Activated gamma-delta T cell treated with anti-CD3 and anti-CD28 coated beads, Interleukin-2, amount 50 U/mL, for 16 hours (primary cell): ENCODE measurements around the gene DLK1.

ENCODE experiments used
- DNase-seq: peaks from one replicate; pipeline ENCODE4 v3.0.0-alpha.2; 2020; ENCODE audit warnings: low read depth

The DLK1 gene

GRCh38 chr14:100734031-100734990 lies 7.6 kb downstream of the DLK1 start:
- DNase-seq, result no peak

GRCh38 chr14:100735271-100735670 lies 8.6 kb downstream of the DLK1 start:
- no peak for DNase-seq

GRCh38 chr14:100736269-100737180 lies 9.8 kb downstream of the DLK1 start:
- no peak for DNase-seq

- DNase-seq, result no peak
Observed at GRCh38 chr14:100737526-100737925, 10.8 kb downstream of the DLK1 start.

- no peak for DNase-seq
Observed at GRCh38 chr14:100738269-100738691, 11.6 kb downstream of the DLK1 start.

DNA sequence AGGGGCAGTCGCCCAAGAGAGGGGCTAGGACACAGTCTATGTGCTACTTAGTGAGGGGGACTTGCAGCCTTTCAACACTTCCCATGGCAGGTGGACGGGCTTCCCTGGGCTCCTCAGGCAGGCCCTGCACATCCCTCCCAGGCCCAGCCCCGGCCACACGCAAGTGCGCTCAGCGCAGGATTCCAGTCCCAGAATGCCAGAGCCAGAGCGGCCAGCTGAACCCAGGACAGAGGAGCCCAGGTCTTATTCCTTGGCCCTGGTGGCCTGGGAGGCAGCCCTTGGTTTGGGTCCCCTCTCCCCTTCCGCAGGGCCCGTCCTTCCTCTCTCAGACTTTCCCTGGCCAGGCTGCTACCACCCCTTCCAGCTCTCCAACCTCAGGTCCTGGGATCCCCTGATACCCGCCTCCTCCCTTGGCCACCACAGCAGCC lies 12.0 kb downstream of the DLK1 start:
- no peak for DNase-seq

- DNase-seq, result no peak
Observed at GRCh38 chr14:100739306-100739705, 12.6 kb downstream of the DLK1 start.

- no peak for DNase-seq
Observed at GRCh38 chr14:100740196-100740825, 13.6 kb downstream of the DLK1 start.

- no peak for DNase-seq
Observed at GRCh38 chr14:100740929-100741328, 14.2 kb downstream of the DLK1 start.

DNA sequence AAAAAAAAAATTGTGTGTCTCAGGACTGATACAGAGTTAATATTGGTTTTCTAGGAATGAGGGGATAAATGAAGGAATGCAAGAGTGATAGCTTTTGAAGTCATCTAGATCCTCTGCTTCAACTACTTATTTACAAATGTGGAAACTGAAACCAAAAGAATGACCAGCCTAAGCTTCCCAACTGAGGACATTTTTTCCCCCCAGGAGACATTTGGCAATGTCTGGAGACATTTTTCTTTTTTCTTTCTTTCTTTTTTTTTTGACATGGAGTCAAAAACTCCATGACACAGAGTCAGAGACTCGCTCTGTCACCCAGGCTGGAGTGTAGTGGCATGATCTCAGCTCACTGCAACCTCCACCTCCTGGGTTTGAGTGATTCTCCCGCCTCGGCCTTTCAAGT lies 15.3 kb downstream of the DLK1 start:
- no peak for DNase-seq

GRCh38 chr14:100746326-100746725 lies 19.6 kb downstream of the DLK1 start:
- DNase-seq, result no peak

- DNase-seq, result no peak
Observed at GRCh38 chr14:100747021-100747586, 20.4 kb downstream of the DLK1 start.

GRCh38 chr14:100747736-100748135 lies 21.0 kb downstream of the DLK1 start:
- no peak for DNase-seq

GRCh38 chr14:100748403-100748802 lies 21.7 kb downstream of the DLK1 start:
- DNase-seq, result no peak

GRCh38 chr14:100748944-100749343 lies 22.3 kb downstream of the DLK1 start:
- DNase-seq, result no peak

DNA sequence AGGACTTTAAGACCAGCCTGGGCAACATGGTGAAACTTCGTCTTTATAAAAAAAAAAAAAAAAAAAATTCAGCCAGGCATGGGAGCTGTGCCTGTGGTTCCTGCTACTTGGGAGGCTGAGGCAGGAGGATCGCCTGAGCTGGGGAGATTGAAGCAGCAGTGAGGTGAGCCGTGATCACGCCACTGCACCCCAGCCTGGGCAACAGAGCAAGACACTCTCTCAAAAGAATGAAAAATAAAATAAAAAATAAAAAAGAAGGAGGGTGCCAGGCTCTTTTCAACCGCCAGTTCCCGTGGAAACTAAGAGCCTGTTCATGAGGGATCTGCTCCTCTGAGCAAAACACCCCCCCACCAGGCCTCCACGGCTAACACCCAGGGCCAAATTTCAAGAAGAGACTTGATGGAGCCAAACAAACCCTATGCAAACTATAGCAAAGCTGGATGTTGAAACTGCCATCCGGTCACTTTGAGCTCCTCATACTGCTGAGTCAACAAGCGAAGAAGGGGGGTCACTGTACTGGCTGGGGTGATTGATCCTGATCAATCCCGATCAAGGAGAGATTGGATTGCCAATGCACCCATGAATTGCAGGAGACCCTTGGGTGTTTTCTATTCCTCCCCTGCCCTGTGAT lies 23.4 kb downstream of the DLK1 start:
- DNase-seq, result no peak

- DNase-seq, result no peak
Observed at GRCh38 chr14:100750762-100751699, 24.3 kb downstream of the DLK1 start.

DNA sequence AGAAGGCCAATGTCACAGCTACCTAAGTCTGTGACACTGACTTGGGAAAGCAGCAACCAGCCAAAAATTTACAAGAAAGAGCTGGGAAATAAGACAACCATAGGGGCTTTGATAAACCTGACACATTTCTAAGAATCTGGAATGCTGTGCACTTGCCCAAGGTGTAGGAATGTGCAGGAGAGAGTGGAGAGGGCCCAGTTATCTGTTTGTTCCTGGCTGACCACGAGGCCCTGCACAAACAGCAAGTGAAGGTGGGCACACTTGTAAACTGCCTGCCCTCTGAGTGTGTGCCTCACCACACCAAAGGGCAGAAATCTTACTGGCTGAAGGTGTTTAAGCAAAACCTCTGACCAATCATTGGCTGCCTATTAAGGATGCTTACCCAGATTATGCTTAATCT lies 27.3 kb downstream of the DLK1 start:
- no peak for DNase-seq

- DNase-seq, result no peak
Observed at GRCh38 chr14:100755649-100756048, 29.0 kb downstream of the DLK1 start.

- no peak for DNase-seq
Observed at GRCh38 chr14:100761481-100761880, 34.8 kb downstream of the DLK1 start.
